G401 (cell line): Measurements from ENCODE around the gene DYNLRB2. TPM values are rescaled to one million over a fixed set of nuclear protein-coding genes. Genes with fewer than 3 reads are reported as not detected.

Experiments
- DNase-seq: peaks from one replicate; pipeline ENCODE4 v3.0.0-alpha.2; 2015; ENCODE audit warnings: low spot score
- in situ Hi-C: cut with HindIII; loops from 2 replicates; pipeline ENCODE4 v1.10.0; 2016; ENCODE audit warnings: low sequenced_read_pairs, mixed read lengths
- total RNA-seq: library from RNA; depleted of rRNA; stranded (reverse); fragments of >200 nt; shearing (Covaris generic); gene quantifications from 2 replicates; pipeline ENCODE4 v1.2.3, GENCODE V29; 2014

DYNLRB2 gene
- total RNA-seq, 1 experiment from 2014 or later = not detected

DNA sequence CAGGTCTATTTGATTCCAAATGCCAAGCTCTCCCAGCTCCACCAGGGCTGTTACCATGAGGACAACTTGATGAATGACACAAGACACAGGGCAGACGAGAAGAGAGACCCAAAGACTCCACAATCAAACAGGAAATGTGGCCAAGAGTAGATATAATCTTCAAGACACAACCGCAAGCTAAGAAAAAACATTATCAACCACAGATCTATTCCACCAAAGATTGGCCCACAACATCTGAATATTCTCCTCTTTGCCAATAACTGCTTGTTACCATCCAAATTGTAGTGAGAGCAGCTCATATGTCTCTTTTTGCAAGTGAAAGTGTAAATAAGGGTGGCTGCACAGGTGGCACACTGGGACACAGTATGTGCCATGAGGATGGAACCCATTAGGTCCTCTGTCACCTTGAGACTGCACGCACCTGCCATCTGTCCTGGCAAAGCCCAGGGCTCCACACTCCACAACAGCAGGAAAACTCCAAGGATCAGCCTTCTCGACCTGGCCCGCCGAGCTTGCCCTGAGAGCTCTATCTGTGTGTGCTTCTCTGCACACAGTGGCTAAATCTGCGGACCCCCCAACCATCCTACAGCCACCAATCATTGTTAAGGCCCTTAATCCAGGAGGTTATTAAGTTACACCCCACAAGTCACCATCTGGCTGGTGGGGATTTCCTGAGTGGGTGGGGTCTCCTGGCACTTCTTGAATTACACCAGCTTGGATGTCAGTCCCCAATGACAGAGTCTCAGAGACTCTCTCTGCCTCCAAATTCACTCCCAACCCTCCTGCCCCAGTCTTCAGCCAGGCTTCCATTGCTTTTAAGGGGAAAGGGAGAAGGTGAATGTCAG is 50.5 kb downstream of the DYNLRB2 start:
- in situ Hi-C loops = no loop called here
- DNase-seq = no peak

DNA sequence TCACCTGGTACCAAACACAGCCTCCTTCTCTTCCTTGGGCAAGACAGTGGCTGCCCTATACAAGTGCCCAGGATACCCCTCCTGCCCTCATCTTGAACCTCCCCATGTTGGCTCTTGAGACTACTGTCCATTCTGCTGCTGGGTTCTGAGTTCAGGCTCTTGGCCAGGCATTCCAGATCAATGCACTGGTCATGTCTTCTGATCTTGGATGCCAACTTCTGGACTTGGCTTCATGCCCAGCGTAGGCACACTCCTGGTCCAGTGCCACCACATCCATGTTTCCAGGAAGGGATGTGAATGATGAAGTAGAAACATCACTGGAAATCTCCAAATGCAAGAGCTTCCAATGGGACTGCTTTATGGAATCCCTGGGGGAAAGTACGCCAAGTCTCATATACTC is 51.5 kb downstream of the DYNLRB2 start:
- DNase-seq = no peak
- in situ Hi-C loops = no loop called here

DNA sequence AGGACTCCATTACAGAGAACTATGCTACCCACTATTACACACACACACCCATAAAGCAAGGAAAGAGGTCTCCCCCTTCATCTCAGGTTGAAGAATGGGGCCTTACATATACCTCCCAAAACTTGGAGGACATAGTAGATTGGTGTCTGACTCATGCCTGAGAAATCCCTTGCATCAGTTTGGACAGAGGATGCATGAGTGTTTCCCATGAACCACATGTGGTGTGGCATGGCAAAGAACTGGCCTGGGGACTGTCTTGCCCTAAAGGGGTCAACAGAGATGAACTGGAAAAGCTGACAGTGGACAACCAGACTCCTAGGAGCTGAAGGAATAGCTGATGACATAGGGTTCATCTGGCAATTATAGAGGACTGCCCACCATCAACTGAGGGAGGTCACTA is 54.0 kb downstream of the DYNLRB2 start:
- in situ Hi-C loops = no loop called here
- no peak for DNase-seq

DNA sequence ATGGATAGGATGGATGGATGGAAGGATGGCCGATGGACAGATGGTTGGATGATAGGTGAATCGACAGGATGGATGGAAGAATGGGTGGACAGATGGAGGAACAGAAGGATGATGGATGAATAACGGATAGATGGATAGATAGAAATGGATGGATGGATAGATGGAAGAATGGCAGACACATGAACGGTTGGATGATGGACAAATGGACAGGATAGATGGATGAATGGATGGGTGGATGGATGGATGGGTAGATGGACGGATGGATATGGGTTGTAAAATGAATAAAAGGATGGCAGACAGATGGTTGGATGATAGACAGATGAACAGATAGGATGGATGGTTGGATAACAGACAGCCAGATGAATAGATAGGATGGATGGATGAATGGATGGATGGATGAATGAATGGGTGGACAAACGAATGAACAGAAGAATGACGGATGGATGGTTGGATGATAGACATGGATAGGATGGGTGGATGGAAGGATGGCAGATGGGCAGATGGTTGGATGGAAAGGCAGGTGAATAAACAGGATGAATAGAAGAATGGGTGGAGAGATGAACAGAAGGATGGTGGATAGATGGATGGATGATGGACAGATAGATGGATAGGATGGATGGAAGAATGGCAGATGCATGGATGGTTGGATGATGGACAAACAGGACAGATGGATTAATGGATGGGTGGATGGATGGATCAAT is 55.9 kb downstream of the DYNLRB2 start:
- in situ Hi-C loops = no loop called here

DNA sequence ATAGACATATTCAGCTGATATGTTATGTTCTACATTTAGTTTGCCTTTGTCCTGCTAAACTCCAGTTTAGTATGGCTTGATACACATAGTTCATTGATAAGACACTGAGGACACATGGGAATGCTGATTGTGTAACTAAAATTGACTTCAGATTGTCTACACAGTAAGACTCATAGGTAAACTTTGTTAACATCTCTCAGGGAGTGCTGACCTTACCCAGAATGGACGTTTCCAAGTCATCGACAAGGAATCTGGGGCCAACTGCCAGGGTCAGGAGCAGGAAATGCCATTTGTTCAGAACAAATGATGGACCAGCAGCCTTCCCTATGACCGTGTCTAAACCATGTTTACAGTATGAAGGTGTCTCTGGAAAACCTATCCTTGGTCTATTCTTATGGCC is 58.7 kb downstream of the DYNLRB2 start:
- no peak for DNase-seq
- in situ Hi-C loops = no loop called here

More for the DNA sequence above, 55.9 kb downstream of the DYNLRB2 start:
- DNase-seq = no peak
